GM13977 (cell line): ENCODE data around the gene HS2ST1.
"Not testable (repeated sequence)": the region's sequence is repeated elsewhere in the genome, so short reads cannot be mapped to it uniquely, and the experiment has no call there.

ENCODE experiments used
- DNase-seq: peaks from one replicate; pipeline ENCODE4 v3.0.0; 2012; ENCODE audit warnings: low spot score
- CTCF ChIP-seq: IDR thresholded peaks from 2 replicates; pipeline ENCODE4 v1.5.1; 2012; ENCODE audit warnings: mild to moderate bottlenecking, control low read depth; ENCODE audit not compliant: insufficient read depth; ENCODE audit errors: extremely low read depth, missing control alignments
- in situ Hi-C: fragments of 300-500 bp; cut with MboI; formaldehyde crosslinking; loops from one replicate; pipeline ENCODE4 v1.12.0; 2022; ENCODE audit warnings: low sequenced_read_pairs, low pct_unique_long_range_greater_than_20kb, mixed read lengths, inconsistent platforms; ENCODE audit not compliant: unreplicated experiment

Gene HS2ST1

GRCh38 chr1:86914601-86914997 lies at the start of gene HS2ST1:
HS2ST1 (plus strand) TSS chr1:86914635.
- DNase-seq, result no peak
- no peak for TF ChIP-seq CTCF
- in situ Hi-C loops, result no loop called here

GRCh38 chr1:86865973-86866637 lies 48.3 kb upstream of the HS2ST1 start:
- DNase-seq, result no peak
- in situ Hi-C loops, result no loop called here
- no peak for TF ChIP-seq CTCF

GRCh38 chr1:86866665-86867064 lies 47.8 kb upstream of the HS2ST1 start:
- no peak for TF ChIP-seq CTCF
- in situ Hi-C loops, result no loop called here

GRCh38 chr1:86867278-86867677 lies 47.2 kb upstream of the HS2ST1 start:
- not testable (repeated sequence) for DNase-seq

More at GRCh38 chr1:86866665-86867064, 47.8 kb upstream of the HS2ST1 start:
- DNase-seq, result no peak

GRCh38 chr1:86868477-86868876 lies 46.0 kb upstream of the HS2ST1 start:
- no peak for TF ChIP-seq CTCF
- no peak for DNase-seq
- in situ Hi-C loops, result no loop called here

More at GRCh38 chr1:86867278-86867677, 47.2 kb upstream of the HS2ST1 start:
- in situ Hi-C loops, result not testable (repeated sequence)

GRCh38 chr1:86871001-86871400 lies 43.4 kb upstream of the HS2ST1 start:
- no peak for DNase-seq
- in situ Hi-C loops, result no loop called here
- TF ChIP-seq CTCF, result no peak

GRCh38 chr1:86872086-86872485 lies 42.3 kb upstream of the HS2ST1 start:
- no peak for DNase-seq
- no peak for TF ChIP-seq CTCF
- in situ Hi-C loops, result no loop called here
